SK-N-SH (cell line): ENCODE measurements around the gene LIX1.

ENCODE experiments used
- CHD2 ChIP-seq: fragments of 150-350 bp; IDR thresholded peaks from 2 replicates; pipeline ENCODE4 v1.6.1; 2018; ENCODE audit warnings: low read length; ENCODE audit not compliant: partially characterized antibody
- ELF1 ChIP-seq: IDR thresholded peaks from 2 replicates; pipeline ENCODE4 v1.4.0; 2012
- JUND ChIP-seq: IDR thresholded peaks from 2 replicates; pipeline ENCODE4 v1.4.0; 2012
- MXI1 ChIP-seq: IDR thresholded peaks from 2 replicates; pipeline ENCODE4 v1.6.1; 2012; ENCODE audit warnings: mild to moderate bottlenecking, low read depth, low read length, improper control_type of control experiment
- RAD21 ChIP-seq: IDR thresholded peaks from 2 replicates; pipeline ENCODE4 v1.6.1; 2012; ENCODE audit warnings: mild to moderate bottlenecking, low read length
- TF ChIP-seq, protein P1 (sequence below): fragments of 200-600 bp; sonication (generic); IDR thresholded peaks from 2 replicates; pipeline ENCODE4 v1.6.1; 2017; ENCODE audit warnings: antibody characterized with exemption, mild to moderate bottlenecking, moderate library complexity

DNA sequence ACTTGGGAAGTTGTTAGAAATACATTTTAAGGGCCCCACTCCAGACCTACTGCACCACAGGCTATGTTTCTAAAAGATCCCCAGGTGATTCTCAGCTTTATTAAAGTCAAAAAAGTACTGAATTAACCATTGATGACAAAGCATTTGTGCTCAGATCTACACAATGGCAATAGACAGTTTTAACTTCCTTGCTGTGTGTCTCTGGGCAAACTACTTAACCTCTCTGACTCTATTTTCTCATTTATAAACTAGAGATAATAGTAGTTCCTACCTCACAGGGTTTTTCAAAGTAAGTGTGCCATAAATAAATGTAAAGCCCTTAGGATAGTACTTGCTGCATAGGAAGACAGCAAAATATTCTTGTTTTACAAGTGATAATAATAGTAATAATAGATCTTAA is 66.3 kb downstream of the LIX1 start:
- TF ChIP-seq JUND (no peak), RAD21 (no peak), CHD2 (no peak), ELF1 (no peak), MXI1 (no peak)
- TF ChIP-seq, protein P1, sequence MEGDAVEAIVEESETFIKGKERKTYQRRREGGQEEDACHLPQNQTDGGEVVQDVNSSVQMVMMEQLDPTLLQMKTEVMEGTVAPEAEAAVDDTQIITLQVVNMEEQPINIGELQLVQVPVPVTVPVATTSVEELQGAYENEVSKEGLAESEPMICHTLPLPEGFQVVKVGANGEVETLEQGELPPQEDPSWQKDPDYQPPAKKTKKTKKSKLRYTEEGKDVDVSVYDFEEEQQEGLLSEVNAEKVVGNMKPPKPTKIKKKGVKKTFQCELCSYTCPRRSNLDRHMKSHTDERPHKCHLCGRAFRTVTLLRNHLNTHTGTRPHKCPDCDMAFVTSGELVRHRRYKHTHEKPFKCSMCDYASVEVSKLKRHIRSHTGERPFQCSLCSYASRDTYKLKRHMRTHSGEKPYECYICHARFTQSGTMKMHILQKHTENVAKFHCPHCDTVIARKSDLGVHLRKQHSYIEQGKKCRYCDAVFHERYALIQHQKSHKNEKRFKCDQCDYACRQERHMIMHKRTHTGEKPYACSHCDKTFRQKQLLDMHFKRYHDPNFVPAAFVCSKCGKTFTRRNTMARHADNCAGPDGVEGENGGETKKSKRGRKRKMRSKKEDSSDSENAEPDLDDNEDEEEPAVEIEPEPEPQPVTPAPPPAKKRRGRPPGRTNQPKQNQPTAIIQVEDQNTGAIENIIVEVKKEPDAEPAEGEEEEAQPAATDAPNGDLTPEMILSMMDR: no peak
